Heart left ventricle (tissue), 16 donors: ENCODE results near the gene RELT. TPM values are rescaled to one million over a fixed set of nuclear protein-coding genes. Genes with fewer than 3 reads are reported as not detected.

ENCODE experiments used
- ATAC-seq, 4 donors: fragments of 200-7000 bp; cut with Tn5 transposase; one replicate each; pipeline ENCODE4 v1.9.1; 2020 to 2022; ENCODE audit warnings: moderate library complexity in 4 of 4, mild to moderate bottlenecking in 3 of 4, moderate number of reproducible peaks in 1 of 4
- DNase-seq, 5 donors: peaks; one replicate each; pipeline ENCODE4 v3.0.0-alpha.2; 2020
- H3K27ac ChIP-seq, 12 donors: fragments of 200-600 bp; sonication (generic) in 4 of 12; one replicate each; pipeline versions ENCODE4 v1.5.0 to v1.8.0; 2016 to 2022; ENCODE audit warnings: mild to moderate bottlenecking in 2 of 12
- H3K27me3 ChIP-seq, 9 donors: fragments of 200-600 bp; sonication (generic) in 2 of 9; one replicate each; pipeline versions ENCODE4 v1.5.1 to v1.8.0; 2016 to 2022; ENCODE audit warnings: mild to moderate bottlenecking in 3 of 9
- H3K36me3 ChIP-seq, 9 donors: fragments of 200-600 bp; sonication (generic) in 2 of 9; one replicate each; pipeline versions ENCODE4 v1.5.0 to v1.8.0; 2018 to 2022; ENCODE audit warnings: mild to moderate bottlenecking in 2 of 9
- H3K4me1 ChIP-seq, 12 donors: fragments of 200-600 bp; sonication (generic) in 4 of 12; one replicate each; pipeline versions ENCODE4 v1.5.0 to v1.8.0; 2016 to 2022; ENCODE audit warnings: mild to moderate bottlenecking in 3 of 12
- H3K4me3 ChIP-seq, 12 donors: fragments of 200-600 bp; sonication (generic) in 4 of 12; one replicate each; pipeline versions ENCODE4 v1.5.0 to v1.8.0; 2017 to 2022; ENCODE audit warnings: mild to moderate bottlenecking in 9 of 12, moderate library complexity in 4 of 12
- H3K9me3 ChIP-seq, 12 donors: fragments of 200-600 bp; sonication (generic) in 4 of 12; one replicate each; pipeline versions ENCODE4 v1.5.0 to v1.8.0; 2016 to 2022; ENCODE audit warnings: mild to moderate bottlenecking in 1 of 12
- CTCF ChIP-seq, 12 donors: fragments of 200-600 bp; sonication (generic) in 4 of 12; IDR thresholded peaks; one replicate each; pipeline versions ENCODE4 v1.5.0 to v1.8.0; 2018 to 2022; ENCODE audit warnings: antibody characterized with exemption in 12 of 12, mild to moderate bottlenecking in 5 of 12
- POLR2A ChIP-seq, 2 donors: fragments of 450-650 bp; IDR thresholded peaks; one replicate each; pipeline ENCODE4 v1.6.1; 2017; ENCODE audit warnings: antibody characterized with exemption in 2 of 2, mild to moderate bottlenecking in 2 of 2, moderate library complexity in 2 of 2
- WGBS, 4 donors: extraction: QIAGEN DNeasy Blood & Tissue Kit in 2 of 4; methylation state at CpG; one replicate each; pipeline versions ENCODE4 v1.1.5 to v1.1.7; 2013 to 2018; 5-methylcytosine and 5-hydroxymethylcytosine counted together
- intact Hi-C, 10 donors: fragments of 100-400 bp; cut with DNase I; formaldehyde crosslinking; loops; one replicate each; pipeline versions ENCODE4 v1.11.1 to v1.14.2; 2022
- polyA plus RNA-seq, 2 donors: library from polyadenylated mRNA; stranded (reverse); fragments of 200-250 nt; gene quantifications; one replicate each; pipeline ENCODE4 v1.2.3, GENCODE V29; 2013
- total RNA-seq, 9 donors: library from RNA; depleted of rRNA in 2 of 9; stranded (reverse); fragments of >200 nt in 2 of 9; fragmentation: NEBNext Ultra II Directional in 3 of 9; extraction: Animal tissue kit (Norgen Biotek cat#: 25700) in 3 of 9; gene quantifications; one replicate each; pipeline versions ENCODE4 v1.1.0 to v1.2.4, GENCODE V29; 2016 to 2023
- donor health status: ischemic (EF 13 %, LVEDD 7.1; RV severe dilation, severe dysfunction).
- donor health status: healthy with polysubstance abuse.
- donor health status: DM: no; HTN: yes; CAD: no.
- donor health status: DM: no; HTN: no; CAD: no.
- donor health status: ischemic (EF 25% LVEDD 6.9; RV normal size, moderate dysfunction).
- donor health status: ischemic (EF 25% LVEDD 5.7; RV mildly dilated, moderate dysfunction).
- donor health status: healthy.
- donor health status: DM: yes; HTN: yes; CAD: no.
- donor health status: ischemic (EF 35%, LVEDD 5.7; RV mildly dilated, moderate dysfunction).
- donor health status: nonischemic (EF 11% LVEDD 7.7; RV severe dilation, severe dysfunction).
- donor health status: DM: yes; HTN: yes; CAD: no.
- donor health status: PGD.
- donor health status: ischemic (EF 29% LVEDD 5.4; RV normal size, mild dysfunction).
- donor health status: nonischemic (EF 23%, LVEDD 6.1; RV moderate dilation, normal function).

RELT gene
- total and polyA plus RNA-seq, 11 donors = 1.0 to 13.9 (median 2.6) TPM

GRCh38 chr11:73393011-73393380 is 16.8 kb downstream of the RELT start:
- intact Hi-C loops = loop anchor here in 9 of 10 donors (1.0 to 5.0 kb wide), 7 partner anchors 41 to 101 kb away; partner anchors contain the start of gene ARHGEF17 (in 3 of the 9)
- DNase-seq (peak in 2 of 5 donors; percentile 25 to 56), ATAC-seq (no peak)
- H3K27me3 ChIP-seq = no peaks in the 10 kb centered on the region
- peak overlapping the region in 1 of 12 donors; percentile 13 for H3K27ac ChIP-seq
- H3K9me3 ChIP-seq = no peaks in the 10 kb centered on the region
- 81 to 90% (median 85%) methylated on average over 6 to 7 of the region's 7 CpGs for WGBS, 4 donors
- peaks cover 0 to 37% (median 17%) of the 10 kb centered on the region in 12 donors for H3K4me1 ChIP-seq
- TF ChIP-seq POLR2A (IDR thresholded peaks at IDR 0.05) = no peak
- TF ChIP-seq CTCF (IDR thresholded peaks at IDR 0.05) = no peak
- H3K4me3 ChIP-seq = no peak overlapping the region
- H3K36me3 ChIP-seq = peaks cover 0 to 79% (median 0%) of the 10 kb centered on the region in 9 donors

- no peaks in the 10 kb centered on the region for H3K27me3 ChIP-seq
- H3K36me3 ChIP-seq = peaks cover 0 to 87% (median 0%) of the 10 kb centered on the region in 9 donors
- DNase-seq (peak; percentile 71 to 87 (median 79)), ATAC-seq (peak; percentile 58 to 79 (median 70))
- no peak overlapping the region for H3K4me3 ChIP-seq
- 75 to 78% (median 76%) methylated on average over 16 of the region's 16 CpGs for WGBS, 4 donors
- H3K27ac ChIP-seq = peak overlapping the region in 1 of 12 donors; percentile 13
- intact Hi-C loops = loop anchor here (1.0 to 5.0 kb wide), 8 partner anchors 41 to 101 kb away; partner anchors contain the start of gene ARHGEF17 (in 3 of the 10)
- peaks cover 0 to 37% (median 13%) of the 10 kb centered on the region in 12 donors for H3K4me1 ChIP-seq
- no peaks in the 10 kb centered on the region for H3K9me3 ChIP-seq
- TF ChIP-seq POLR2A (IDR thresholded peaks at IDR 0.05) (no peak), CTCF (IDR thresholded peaks at IDR 0.05) (peak; percentile 58 to 83 (median 78))
Observed at GRCh38 chr11:73393479-73394415, 17.5 kb downstream of the RELT start.

GRCh38 chr11:73394416-73395296 is 18.5 kb downstream of the RELT start:
- H3K4me1 ChIP-seq = peaks cover 0 to 36% (median 16%) of the 10 kb centered on the region in 12 donors
- no peaks in the 10 kb centered on the region for H3K9me3 ChIP-seq
- TF ChIP-seq CTCF (IDR thresholded peaks at IDR 0.05) (no peak), POLR2A (IDR thresholded peaks at IDR 0.05) (no peak)
- WGBS, 4 donors = 93 to 97% (median 95%) methylated on average over 19 to 34 of the region's 34 CpGs
- intact Hi-C loops = loop anchor here in 9 of 10 donors (1.0 to 5.0 kb wide), 6 partner anchors 42 to 102 kb away; partner anchors contain the start of gene ARHGEF17 (in 4 of the 9)
- no peaks in the 10 kb centered on the region for H3K27me3 ChIP-seq
- no peak overlapping the region for H3K27ac ChIP-seq
- H3K36me3 ChIP-seq = peaks cover 0 to 87% (median 0%) of the 10 kb centered on the region in 9 donors
- DNase-seq = peak in 1 of 5 donors; percentile 35
- no peak overlapping the region for H3K4me3 ChIP-seq
- no peak for ATAC-seq
